GM12874 (cell line): ENCODE measurements around the gene COG7.

Experiments
- TF ChIP-seq, protein P1 (sequence below): IDR thresholded peaks from 2 replicates; pipeline ENCODE4 v1.5.1; 2011; ENCODE audit warnings: low read depth, mild to moderate bottlenecking, control low read depth, low read length, moderate library complexity; ENCODE audit not compliant: insufficient read depth

The COG7 gene

DNA sequence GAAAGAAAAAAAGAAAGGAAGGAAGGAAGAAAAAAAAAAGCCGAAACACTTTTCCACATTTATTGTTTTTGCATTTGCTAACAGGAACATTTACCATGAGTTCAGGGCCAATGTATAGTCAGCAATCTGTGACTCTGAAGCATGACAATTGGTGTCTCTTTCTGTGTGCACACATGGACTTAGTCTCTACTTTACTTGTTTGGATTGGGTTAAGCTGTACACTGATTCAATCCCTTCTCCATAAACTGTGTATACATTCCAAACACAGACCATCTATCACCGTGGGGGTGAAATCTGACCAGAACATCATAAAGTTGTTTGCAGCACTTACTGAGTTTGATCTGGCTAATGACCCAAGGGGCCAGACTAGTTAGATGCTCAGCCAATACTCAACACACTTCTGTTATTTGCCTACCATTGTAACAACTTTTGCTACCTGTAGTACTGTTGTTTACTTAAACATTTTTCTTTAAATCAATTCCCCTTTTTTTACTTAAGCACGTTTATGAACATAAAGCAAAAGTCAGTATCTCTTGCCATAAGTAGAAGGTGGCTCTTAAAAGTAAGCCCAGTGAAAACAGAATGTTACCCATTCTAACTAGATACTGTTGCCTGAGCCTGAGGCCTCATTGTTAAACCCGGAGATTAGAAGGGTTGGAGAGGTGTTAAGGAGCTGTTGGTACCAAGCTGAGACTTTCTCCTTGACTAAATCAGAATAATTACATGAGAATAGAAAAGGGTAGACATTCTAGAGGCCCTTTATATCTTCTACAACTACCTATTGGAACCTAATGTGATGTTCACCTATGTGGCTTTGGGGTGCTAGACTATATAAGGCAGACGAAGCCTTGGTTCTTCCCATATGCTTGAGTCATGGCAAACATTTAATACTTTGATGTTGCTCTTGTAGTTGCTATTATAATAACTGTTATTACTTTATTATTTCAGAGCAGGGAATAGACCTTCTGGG, 109.1 kb downstream of the COG7 start:
- TF ChIP-seq, protein P1, sequence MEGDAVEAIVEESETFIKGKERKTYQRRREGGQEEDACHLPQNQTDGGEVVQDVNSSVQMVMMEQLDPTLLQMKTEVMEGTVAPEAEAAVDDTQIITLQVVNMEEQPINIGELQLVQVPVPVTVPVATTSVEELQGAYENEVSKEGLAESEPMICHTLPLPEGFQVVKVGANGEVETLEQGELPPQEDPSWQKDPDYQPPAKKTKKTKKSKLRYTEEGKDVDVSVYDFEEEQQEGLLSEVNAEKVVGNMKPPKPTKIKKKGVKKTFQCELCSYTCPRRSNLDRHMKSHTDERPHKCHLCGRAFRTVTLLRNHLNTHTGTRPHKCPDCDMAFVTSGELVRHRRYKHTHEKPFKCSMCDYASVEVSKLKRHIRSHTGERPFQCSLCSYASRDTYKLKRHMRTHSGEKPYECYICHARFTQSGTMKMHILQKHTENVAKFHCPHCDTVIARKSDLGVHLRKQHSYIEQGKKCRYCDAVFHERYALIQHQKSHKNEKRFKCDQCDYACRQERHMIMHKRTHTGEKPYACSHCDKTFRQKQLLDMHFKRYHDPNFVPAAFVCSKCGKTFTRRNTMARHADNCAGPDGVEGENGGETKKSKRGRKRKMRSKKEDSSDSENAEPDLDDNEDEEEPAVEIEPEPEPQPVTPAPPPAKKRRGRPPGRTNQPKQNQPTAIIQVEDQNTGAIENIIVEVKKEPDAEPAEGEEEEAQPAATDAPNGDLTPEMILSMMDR = no peak

DNA sequence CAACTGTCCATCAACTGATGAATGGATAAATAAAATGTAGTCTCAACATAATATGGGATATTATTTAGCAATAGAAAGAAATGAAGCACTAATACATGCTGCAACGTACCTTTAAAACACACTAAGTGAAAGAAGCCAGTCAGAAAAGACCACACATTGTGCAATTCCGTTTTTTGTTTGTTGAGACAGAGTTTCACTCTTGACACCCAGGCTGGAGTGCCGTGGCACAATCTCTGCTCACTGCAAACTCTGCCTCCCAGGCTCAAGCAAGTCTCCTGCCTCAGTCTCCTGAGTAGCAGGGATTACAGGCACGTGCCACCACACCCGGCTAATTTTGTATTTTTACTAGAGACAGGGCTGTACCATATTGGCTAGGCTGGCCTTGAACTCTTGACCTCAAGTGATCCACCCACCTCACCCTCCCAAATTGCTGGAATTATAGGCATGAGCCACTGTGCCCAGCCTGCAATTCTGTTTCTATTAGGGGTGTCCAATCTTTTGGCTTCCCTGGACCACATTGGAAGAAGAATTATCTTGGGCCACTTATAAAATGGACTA, 110.8 kb downstream of the COG7 start:
- TF ChIP-seq, protein P1 = no peak

DNA sequence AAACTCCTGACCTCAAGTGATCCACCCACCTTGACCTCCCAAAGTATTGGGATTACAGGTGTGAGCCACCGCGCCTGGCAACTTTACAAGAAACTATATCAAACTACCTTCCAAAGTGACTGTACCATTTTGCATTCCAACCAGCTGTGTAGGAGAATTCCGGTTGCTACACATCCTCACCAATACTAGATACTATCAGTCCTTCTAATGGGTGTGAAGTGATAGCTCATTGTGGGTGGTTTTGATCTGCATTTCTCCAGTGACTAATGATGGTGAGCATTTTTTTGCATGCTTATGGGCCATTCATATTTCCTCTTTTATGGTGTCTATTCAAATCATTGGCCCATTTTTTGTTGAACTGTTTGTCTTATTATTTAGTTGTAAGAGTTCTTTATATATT, 113.2 kb downstream of the COG7 start:
- TF ChIP-seq, protein P1 = no peak
